T-helper 2 cell (primary cell): ENCODE results near the gene SH3TC1.

Experiments
- DNase-seq, 5 experiments: peaks; one replicate each; pipeline versions ENCODE4 v3.0.0 to v3.0.0-alpha.2; 2012 to 2022

The SH3TC1 gene

GRCh38 chr4:8181844-8182243, 17.2 kb upstream of the SH3TC1 start:
- DNase-seq: no peak

DNA sequence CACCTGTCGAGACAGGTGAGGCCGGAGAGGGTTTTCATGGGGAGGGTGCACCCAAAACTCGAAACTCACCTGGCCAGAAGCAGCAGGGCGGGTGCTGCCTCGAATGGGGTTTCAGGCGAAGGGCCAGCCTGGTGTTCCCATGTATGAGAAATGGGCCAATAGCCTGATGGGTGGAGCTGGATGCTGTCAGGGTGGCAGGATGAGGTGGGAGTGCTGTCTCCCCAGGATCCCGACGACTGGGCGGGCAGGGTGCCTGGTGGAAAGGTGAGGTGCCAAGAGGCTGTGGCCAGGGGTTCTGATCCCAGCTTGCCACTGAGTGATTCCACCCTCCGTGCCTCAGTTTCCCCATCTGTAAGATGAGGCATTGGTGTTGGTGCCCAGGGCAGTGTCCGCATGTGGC, 16.8 kb upstream of the SH3TC1 start:
- no peak for DNase-seq

DNA sequence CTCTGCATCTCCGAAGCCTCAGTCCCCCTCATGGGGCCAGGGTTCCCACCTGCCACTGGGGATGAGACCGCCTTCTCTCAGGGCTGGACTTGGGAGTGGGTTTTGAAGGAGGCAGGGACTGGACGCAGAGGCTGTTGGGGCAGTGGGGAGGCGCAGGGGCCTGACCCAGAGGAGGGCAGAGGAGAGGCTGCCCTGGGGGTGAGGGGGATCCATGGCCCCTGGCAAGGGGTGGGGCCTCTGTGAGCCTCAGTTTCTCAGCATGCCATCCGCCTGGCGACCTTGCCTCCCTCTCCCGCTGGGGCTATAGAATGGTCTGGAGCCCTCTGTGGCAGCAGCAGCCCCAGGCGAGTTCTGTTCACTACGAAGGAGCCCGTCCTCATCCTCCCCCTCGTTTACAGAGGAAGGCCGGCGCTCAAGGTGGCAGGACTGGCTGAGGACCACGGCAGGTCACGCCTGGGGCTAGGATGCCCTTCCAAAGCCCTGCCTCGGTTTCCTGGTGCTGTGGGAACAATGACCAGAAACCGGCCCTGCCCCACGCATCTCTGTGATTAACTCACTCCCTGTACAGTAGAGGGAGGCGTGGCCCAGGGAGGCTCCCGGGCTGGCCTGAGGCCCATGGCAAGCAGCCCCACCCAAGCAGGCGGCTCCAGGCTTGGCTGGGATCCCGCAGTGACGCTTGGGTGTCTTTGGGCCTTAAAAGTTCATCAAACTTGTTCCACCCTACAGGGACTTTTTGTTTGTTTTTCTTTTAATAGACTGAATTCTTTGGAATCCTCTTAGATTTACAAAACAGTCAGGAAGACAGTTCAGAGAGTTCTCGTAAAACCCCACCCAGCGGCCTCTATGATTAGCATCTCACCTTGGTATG, 16.0 kb upstream of the SH3TC1 start:
- no peak for DNase-seq

- DNase-seq: no peak
Measured at GRCh38 chr4:8184061-8184460, 15.0 kb upstream of the SH3TC1 start.

DNA sequence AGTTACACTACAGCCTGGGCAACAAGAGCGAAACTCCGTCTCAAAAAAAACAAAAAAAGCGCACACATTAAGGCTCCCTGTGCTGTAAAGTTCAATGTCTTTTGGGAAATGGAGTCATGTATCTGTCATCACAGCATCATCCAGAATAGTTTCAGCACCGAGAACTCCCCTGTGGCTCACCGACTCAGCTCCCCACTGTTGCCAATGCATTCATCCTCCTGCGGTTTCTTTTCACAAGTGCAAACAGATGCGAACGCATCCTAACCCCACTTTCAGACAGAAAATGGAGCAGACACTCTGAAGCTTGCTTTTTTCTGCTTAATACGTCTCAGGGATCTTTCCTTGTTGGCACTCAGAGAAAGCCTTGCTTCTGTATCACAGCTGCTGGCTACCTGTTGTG, 13.8 kb upstream of the SH3TC1 start:
- no peak for DNase-seq

GRCh38 chr4:8185930-8186329, 13.2 kb upstream of the SH3TC1 start:
- no peak for DNase-seq

DNA sequence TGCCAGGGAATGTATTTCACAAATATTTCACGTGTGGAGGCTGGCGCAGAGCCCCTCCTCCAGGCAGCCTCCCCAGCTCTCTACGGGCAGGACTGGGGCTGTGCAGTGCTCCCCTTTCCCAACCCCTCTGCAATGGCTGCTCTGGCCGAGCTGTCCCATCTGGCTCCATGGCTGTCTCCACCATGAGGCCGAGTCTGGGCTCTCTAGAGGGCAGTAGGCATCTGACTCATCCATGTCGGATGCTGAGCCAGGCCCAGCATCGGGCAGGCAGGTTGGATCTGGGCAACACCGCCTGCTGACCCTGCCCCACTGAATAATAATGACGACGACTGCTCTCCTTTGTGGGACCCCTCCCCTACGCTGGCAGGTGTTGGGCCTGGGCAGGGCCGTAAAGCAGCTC, 11.0 kb upstream of the SH3TC1 start:
- no peak for DNase-seq

DNA sequence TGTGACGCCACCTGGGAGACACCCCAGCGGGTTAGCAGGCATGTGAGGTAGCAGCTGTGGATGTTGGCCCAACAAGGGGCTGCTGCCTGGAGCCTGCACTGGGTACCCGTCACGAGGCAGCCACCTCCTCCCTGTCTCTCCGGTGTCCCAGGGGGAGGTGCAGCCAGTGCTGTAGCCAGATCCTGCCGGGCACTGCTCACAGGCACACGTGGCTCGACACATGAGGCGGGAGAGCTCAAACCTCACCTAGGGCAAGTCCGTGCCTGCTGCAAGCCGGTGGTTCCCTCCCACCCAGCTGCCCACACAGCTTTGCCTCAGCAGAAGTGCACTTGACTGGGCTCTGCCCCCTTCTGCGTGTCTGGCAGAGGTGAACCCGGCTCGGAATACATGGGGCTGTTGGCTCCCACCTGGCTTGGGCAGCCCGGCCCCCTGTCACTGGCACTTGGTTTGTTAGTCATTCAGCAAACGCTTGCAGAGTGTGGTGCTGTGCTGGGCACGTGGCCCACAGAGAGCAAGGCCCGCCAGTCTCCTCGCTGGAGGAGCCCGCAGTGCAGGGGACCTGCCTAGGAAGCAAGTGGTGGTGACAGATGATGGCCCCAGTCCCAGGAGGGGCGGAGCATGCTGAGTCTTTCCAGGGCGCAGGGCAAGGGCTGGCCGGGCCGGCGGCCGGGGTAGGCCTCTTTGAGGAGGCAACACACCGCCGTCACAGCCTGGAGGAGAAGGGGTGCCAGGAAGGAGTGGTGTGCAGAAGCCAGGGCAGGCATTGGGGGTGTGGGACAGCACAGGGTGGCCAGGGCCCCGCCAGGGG, 10.1 kb upstream of the SH3TC1 start:
- DNase-seq: no peak

DNA sequence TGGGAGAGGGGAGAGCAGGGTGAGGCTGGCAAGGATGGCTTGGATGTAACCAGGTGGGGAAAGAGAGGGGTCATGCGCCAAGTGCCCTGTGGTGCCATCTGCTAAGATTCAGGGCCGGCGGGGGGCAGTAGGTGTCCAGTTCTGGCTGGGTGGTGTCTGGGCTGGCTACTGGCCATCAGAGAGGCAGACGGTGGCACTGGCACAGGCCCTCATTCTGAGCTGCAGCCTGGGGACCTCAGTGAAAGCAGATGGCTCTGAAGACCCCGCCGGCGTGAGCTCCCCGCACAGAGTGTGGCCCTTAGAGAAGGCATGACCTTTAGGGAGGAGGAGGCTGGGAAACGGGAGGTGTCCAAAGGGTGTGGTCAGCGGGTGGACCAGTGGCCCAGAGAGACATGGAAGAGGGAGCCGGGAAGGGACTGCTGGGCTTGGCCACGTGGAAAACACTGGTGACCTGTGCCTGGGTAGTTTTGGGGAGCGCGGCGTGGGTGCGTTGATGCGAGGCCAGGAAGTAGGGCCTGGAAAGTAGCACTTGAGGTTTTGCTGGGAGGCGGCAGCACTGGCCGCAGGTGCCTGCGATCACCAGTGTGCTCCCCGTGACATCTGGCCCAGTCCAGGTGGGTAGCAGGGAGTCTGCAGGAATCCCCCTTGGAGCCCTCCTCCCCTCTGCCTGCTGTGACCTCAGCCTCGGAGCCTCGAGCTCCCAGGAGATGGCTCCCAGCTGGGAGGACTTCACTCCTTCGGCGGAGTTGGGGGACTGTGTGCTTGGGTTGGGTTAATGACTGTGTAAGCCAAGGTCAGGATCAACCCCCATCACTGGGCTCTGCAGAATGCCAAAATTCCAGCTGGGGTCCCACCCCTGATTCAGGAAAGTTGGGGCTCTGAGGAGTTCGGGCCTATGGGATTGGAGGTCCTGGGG, 9.3 kb upstream of the SH3TC1 start:
- no peak for DNase-seq

DNA sequence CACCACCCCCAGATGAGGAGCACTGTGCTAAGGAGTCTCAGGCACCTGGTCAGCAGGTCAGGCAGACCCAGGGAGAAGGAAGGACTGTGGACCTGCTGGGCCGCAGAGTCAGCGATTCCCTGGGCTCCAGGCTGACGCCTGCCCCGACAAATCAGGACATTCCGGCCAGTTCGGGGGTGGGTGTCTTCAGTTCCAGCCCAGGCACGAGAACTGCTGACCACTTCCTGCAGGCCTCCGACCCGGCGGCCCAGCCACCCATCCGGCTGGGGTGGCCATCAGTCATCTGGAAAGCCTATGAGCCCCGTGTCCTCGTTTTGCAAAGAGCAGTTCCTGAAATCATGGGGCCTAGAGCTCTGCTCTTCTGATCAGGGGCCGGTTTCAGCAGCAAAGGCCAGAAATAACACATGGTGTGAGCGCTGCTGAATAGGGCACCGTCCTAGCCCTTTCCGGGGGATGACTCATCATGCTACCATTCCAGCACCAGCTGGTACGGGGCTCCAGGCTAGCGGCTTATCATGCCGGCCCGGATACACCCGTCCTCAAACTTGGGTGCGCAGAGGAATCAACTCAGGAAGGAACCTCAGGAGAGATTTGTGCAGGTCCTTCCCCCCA, 7.8 kb upstream of the SH3TC1 start:
- no peak for DNase-seq

DNA sequence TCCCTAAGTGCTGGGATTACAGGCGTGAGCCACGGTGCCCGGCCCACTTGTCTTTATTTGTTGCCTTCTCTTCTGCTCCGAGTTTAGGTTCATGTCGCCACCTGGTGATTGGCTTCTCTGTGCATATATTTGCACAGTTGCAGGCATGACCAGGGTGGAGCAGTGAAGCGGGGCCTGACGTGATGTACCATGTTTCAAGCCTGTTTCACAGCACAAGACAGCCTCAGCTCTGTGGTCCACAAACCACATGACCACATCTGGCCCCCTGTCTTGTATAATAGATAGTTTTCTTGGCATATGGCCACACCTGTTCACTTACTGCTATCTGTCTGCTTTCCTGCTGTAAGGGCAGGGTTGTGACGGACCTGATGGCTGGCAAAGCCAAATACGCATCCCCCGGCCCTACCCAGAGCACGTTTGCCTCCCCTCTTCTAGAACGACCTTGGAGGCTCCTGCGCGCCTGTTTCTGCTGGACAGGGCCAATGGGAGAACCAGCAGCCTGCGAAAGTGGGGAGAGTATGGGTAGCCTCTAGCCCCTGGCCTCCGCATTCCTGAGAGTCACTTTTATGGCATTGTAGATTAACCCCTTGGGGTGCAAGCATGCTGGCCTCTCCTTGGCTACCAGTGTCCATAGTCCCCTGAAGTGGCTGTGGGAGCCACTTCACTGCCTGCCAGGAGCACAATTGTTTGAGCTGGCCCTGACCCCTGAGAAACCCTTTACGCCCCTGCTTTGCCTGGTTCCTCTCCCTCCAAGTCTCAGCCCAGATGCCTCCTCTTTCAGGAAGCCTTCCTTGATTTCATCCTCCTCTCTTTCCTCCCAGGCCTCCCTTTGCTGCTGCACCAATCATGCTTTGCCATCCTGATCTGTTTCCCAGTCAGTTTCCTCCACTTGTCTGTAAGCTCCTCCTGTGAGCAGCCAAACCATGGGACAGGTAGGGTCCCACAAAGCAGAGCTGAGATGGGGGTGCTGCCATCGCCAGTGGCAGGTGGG, 6.0 kb upstream of the SH3TC1 start:
- peak in 1 of 5 experiments; percentile 40 for DNase-seq

- DNase-seq: no peak
Measured at GRCh38 chr4:8194306-8195242, 4.5 kb upstream of the SH3TC1 start.

- DNase-seq: no peak
Measured at GRCh38 chr4:8195431-8195830, 3.7 kb upstream of the SH3TC1 start.

GRCh38 chr4:8195841-8196458, 3.1 kb upstream of the SH3TC1 start:
- no peak for DNase-seq

- DNase-seq: no peak
Measured at GRCh38 chr4:8197521-8197920, 1.6 kb upstream of the SH3TC1 start.

GRCh38 chr4:8198206-8198905, 734 bp upstream of the SH3TC1 start:
- DNase-seq: no peak

DNA sequence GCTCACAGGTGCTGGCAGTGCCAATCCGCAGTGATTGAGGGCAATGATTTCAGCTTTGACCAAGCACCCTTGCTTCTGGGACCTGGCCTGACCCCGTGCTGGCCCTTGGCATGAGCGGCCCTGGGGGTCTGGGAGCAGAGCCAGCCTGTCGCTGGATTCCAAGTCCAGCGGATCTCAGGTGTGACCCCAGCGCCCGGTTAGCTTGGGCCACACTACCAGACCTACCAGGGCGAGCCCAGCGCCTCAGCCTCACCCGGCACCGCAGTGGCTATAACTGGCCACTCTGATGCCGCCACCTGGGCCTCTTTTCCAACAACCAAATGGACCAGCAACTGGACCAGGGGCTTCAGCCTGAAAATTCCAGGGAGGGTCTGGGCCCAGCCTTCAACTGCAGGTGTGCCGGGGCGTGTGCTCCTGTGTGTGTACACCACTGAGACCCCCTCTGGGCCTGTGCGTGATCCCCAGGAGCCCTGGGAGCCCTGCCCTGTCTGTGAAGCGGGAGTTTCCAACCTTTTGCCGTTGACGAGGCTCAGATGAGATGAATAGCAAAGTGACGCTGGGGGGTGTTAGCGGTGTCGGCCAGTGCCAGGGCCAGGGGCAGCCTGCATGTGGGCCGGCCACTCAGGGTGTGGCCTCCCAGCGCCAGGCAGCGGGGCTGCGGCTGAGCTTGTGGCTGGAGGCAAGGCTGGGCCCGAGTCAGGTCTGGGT, 658 bp downstream of the SH3TC1 start:
- peak in 2 of 5 experiments; percentile 10 to 26 for DNase-seq
